Effector memory CD8-positive, alpha-beta T cell (primary cell): ENCODE measurements around the gene AHDC1.
"Not testable (repeated sequence)": the region's sequence is repeated elsewhere in the genome, so short reads cannot be mapped to it uniquely, and the experiment has no call there.

Source experiments
- ATAC-seq: fragments of 150-1000 bp; cut with Tn5 transposase; replicated peaks from 2 replicates; pipeline ENCODE4 v1.10.0; 2021; ENCODE audit warnings: mild to moderate bottlenecking, moderate library complexity
- DNase-seq, 3 experiments: peaks; one replicate each; pipeline ENCODE4 v3.0.0; 2021
- H3K27ac Mint-ChIP-seq, 2 donors: one replicate each; pipeline ENCODE4 v1.8.0; 2022; ENCODE audit warnings: mild to moderate bottlenecking in 2 of 2, mixed read lengths in 2 of 2, moderate library complexity in 2 of 2
- H3K27me3 Mint-ChIP-seq, 2 donors: one replicate each; pipeline ENCODE4 v1.8.0; 2022; ENCODE audit warnings: mixed read lengths in 2 of 2
- H3K36me3 Mint-ChIP-seq: one replicate; pipeline ENCODE4 v1.8.0; 2022; ENCODE audit warnings: mild to moderate bottlenecking, moderate library complexity, mixed read lengths; ENCODE audit not compliant: insufficient read depth
- H3K4me1 Mint-ChIP-seq, 2 donors: one replicate each; pipeline ENCODE4 v1.8.0; 2022; ENCODE audit warnings: low read depth in 2 of 2, mixed read lengths in 2 of 2
- H3K4me3 Mint-ChIP-seq, 2 donors: one replicate each; pipeline ENCODE4 v1.8.0; 2022; ENCODE audit warnings: mild to moderate bottlenecking in 2 of 2, mixed read lengths in 2 of 2, moderate library complexity in 2 of 2
- H3K9me3 Mint-ChIP-seq, 2 donors: one replicate each; pipeline ENCODE4 v1.8.0; 2022; ENCODE audit warnings: mixed read lengths in 2 of 2

Gene AHDC1

GRCh38 chr1:27503033-27503432, 100.9 kb downstream of the AHDC1 start:
- ATAC-seq (no peak), DNase-seq (no peak)
- H3K27me3 Mint-ChIP-seq, result peaks cover 8 to 9% of the 10 kb centered on the region in 2 donors
- H3K9me3 Mint-ChIP-seq, result no peaks in the 10 kb centered on the region
- H3K4me1 Mint-ChIP-seq, result peaks cover 0 to under 1% of the 10 kb centered on the region in 2 donors
- no peak overlapping the region for H3K4me3 Mint-ChIP-seq
- H3K27ac Mint-ChIP-seq, result no peak overlapping the region
- no peaks in the 10 kb centered on the region for H3K36me3 Mint-ChIP-seq

- peaks cover 9 to 15% of the 10 kb centered on the region in 2 donors for H3K27me3 Mint-ChIP-seq
- not testable (repeated sequence) for H3K9me3 Mint-ChIP-seq, DNase-seq, ATAC-seq, H3K36me3 Mint-ChIP-seq, H3K4me1 Mint-ChIP-seq, H3K4me3 Mint-ChIP-seq, H3K27ac Mint-ChIP-seq
These were observed 102.8 kb downstream of the AHDC1 start for GRCh38 chr1:27501159-27501558.

DNA sequence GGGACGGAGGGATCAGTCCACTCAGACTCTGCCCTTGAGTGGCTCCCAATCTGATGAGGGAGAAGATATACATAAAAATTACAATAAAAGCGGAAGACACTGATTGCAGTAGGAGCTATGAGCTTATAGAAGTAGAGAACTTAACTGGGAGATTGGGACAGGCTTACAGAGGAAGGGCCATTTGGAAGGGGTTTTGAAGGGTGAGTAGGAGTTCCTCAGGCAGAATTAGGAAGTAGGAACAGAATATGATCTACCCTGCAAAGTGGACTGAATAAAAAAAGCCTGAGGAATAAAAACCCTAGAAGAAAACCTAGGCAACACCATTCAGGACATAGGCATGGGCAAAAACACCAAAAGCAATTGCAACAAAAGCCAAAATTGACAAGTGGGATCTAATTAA, 104.8 kb downstream of the AHDC1 start:
- no peak overlapping the region for H3K27ac Mint-ChIP-seq
- DNase-seq (no peak), ATAC-seq (no peak)
- no peak overlapping the region for H3K4me3 Mint-ChIP-seq
- no peaks in the 10 kb centered on the region for H3K9me3 Mint-ChIP-seq
- H3K36me3 Mint-ChIP-seq, result no peaks in the 10 kb centered on the region
- peaks cover 9 to 15% of the 10 kb centered on the region in 2 donors for H3K27me3 Mint-ChIP-seq
- H3K4me1 Mint-ChIP-seq, result no peaks in the 10 kb centered on the region

- Mint-ChIP-seq H3K36me3 (no peaks in the 10 kb centered on the region), H3K27me3 (peaks cover 9 to 15% of the 10 kb centered on the region in 2 donors), H3K4me3 (no peak overlapping the region), H3K27ac (no peak overlapping the region), H3K4me1 (peaks cover 0 to 2% of the 10 kb centered on the region in 2 donors), H3K9me3 (no peaks in the 10 kb centered on the region)
- no peak for DNase-seq
- no peak for ATAC-seq
These were observed 107.3 kb downstream of the AHDC1 start for GRCh38 chr1:27496604-27497155.

- no peak for ATAC-seq
- H3K9me3 Mint-ChIP-seq, result no peaks in the 10 kb centered on the region
These were observed 111.1 kb downstream of the AHDC1 start for GRCh38 chr1:27492796-27493195.

DNA sequence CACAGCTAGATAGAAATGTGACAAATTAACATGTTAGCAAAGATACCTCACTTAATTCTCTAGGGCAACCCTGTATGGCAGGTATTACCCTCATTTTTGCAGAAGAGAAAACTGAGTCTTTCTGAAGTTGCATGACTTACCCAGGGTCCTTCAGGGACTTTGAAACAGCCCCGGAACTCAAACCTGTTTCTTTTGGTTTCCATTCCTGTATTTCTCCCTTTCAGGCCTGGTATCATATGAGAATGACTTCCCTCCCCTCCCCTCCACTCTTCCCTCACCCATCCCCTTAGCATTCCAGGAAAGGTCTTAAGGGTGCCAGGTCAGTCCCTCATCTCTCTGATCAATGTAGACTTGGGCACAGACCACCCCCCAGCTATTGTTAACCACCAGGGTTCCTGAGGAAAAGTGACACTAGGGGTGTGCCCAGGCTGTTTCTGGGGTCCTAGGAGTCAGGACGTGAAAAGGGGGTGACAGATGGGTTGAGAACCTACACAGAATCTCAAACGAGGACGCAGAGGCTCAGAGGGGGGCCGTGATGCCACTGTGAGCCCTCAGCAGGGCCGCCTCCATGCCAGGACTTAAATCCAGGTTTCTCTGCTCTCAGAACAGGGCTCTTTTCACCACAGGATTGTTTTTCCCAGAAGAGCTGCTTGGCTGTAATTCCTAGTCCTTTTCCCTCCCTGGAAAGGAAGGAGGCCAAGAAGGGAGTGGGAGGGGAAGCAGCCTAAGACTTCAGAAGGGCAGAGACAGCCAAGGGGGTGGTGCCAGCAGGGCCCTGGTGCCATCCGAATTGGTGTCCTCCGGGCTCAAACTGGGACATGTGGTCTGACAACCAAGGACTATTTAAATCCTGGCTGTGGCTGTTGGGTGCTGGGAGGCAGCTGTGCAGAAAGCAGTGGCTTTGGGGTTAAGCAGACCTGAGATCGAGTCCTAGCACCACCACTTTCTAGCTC, 111.9 kb downstream of the AHDC1 start:
- DNase-seq (no peak), ATAC-seq (no peak)
- Mint-ChIP-seq H3K27ac (no peak overlapping the region), H3K4me3 (peak overlapping the region in 1 of 2 donors; percentile 92), H3K36me3 (peaks cover 24% of the 10 kb centered on the region), H3K9me3 (no peaks in the 10 kb centered on the region), H3K4me1 (peaks cover 22 to 23% of the 10 kb centered on the region in 2 donors), H3K27me3 (peaks cover 0 to 7% of the 10 kb centered on the region in 2 donors)

More at GRCh38 chr1:27492796-27493195, 111.1 kb downstream of the AHDC1 start:
- no peak for DNase-seq
- Mint-ChIP-seq H3K27me3 (peaks cover 0 to 7% of the 10 kb centered on the region in 2 donors), H3K36me3 (peaks cover 24% of the 10 kb centered on the region), H3K27ac (no peak overlapping the region), H3K4me3 (no peak overlapping the region), H3K4me1 (peaks cover 20 to 21% of the 10 kb centered on the region in 2 donors)

DNA sequence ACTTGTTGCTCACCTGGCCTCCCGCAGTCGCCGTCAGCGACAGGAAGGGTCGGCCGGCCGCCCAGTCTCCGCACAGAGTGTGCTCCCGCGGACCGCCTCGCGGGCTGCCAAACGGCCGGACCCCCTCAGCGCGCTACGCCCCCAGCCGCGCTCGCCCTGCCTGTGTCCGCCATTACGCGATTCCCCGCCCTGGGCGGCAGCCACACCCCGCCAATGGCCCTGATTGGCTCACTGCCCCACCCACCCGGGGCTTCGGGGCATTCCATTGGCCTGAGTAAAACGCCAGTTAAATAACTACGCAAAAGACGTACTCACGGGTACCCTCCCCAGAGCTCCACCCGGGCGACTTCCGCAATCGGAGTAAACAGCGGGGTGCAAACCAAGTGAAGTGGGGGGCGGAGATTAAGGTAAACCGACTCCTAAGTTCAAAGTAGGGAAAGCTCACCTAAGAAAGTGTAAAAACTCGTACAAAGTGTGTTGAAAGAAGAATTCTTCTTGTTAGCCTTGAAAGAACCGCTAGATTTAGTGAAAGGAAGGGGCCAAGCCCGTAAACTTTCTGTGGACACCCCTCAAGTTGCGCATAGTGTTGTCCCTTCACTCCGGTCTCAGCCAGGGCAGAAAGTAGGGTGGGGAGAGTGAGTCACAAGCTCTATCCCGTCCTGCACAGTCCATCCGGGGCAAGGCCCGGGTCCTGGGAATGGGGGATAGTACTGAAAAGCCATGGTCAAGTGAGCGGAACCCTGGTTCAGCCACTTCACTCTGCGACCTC, 113.8 kb downstream of the AHDC1 start, which contains the start of gene WASF2:
TSS of gene WASF2 (minus strand) at position 195 of the 769 bp plus-strand sequence. CDS start 61,277 bp downstream, outside the sequence.
- Mint-ChIP-seq H3K27me3 (no peaks in the 10 kb centered on the region), H3K36me3 (peaks cover 25% of the 10 kb centered on the region), H3K27ac (peak within 1 kb of the TSS; percentile 98 to 99), H3K9me3 (no peaks in the 10 kb centered on the region), H3K4me1 (peaks cover 22 to 24% of the 10 kb centered on the region in 2 donors), H3K4me3 (peak within 1 kb of the TSS; percentile 92 to 97)
- ATAC-seq (peak; percentile 93), DNase-seq (peak; percentile 95 to 96 (median 95))

GRCh38 chr1:27489501-27489972, 114.4 kb downstream of the AHDC1 start:
- Mint-ChIP-seq H3K4me3 (peak overlapping the region; percentile 92 to 97), H3K9me3 (no peaks in the 10 kb centered on the region), H3K4me1 (peaks cover 22 to 27% of the 10 kb centered on the region in 2 donors), H3K36me3 (peaks cover 31% of the 10 kb centered on the region), H3K27me3 (no peaks in the 10 kb centered on the region), H3K27ac (peak overlapping the region; percentile 98 to 99)
- ATAC-seq, result peak; percentile 15
- DNase-seq, result peak in 1 of 3 experiments; percentile 54

GRCh38 chr1:27487966-27488884, 115.7 kb downstream of the AHDC1 start:
- H3K4me3 Mint-ChIP-seq, result peak overlapping the region; percentile 92 to 97
- H3K27me3 Mint-ChIP-seq, result no peaks in the 10 kb centered on the region
- peak overlapping the region; percentile 98 to 99 for H3K27ac Mint-ChIP-seq
- peaks cover 35% of the 10 kb centered on the region for H3K36me3 Mint-ChIP-seq
- no peaks in the 10 kb centered on the region for H3K9me3 Mint-ChIP-seq
- peaks cover 22 to 32% of the 10 kb centered on the region in 2 donors for H3K4me1 Mint-ChIP-seq
- DNase-seq, result no peak
- no peak for ATAC-seq

DNA sequence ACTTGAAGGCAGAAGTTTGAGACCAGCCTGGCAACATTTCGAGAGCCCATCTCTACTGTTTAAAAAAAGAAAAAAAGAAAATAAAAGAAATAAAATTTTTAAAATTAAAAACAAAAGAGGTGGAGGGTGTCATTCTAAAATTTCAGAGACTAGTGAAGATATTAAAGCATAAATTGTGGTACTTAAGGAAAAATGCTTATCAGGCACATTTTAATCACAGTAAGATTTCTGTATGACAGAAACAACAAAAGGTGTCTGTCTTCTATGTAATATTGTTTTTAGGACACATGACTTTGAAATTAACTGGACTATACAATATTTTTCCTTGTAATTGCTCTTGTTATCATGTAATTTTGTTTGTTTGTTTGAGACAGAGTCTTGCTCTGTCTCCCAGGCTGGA, 118.6 kb downstream of the AHDC1 start:
- Mint-ChIP-seq H3K4me1 (peaks cover 31 to 39% of the 10 kb centered on the region in 2 donors), H3K27ac (peak overlapping the region in 1 of 2 donors; percentile 53), H3K9me3 (no peaks in the 10 kb centered on the region), H3K27me3 (no peaks in the 10 kb centered on the region), H3K4me3 (no peak overlapping the region), H3K36me3 (peaks cover 42% of the 10 kb centered on the region)
- ATAC-seq (no peak), DNase-seq (no peak)
